ENCODE results near the gene P2RX1.

Gene P2RX1

GRCh38 chr17:3917391-3917931 lies 1.2 kb upstream of the P2RX1 start:
- Histone ChIP-seq H3K27ac (ENCODE audit: low read depth, low read length, poor library complexity, severe bottlenecking) (no peak overlapping the region), H4K20me1 (ENCODE audit: insufficient read depth, low read length) (no peaks in the 10 kb centered on the region)

GRCh38 chr17:3916825-3917224 lies 560 bp upstream of the P2RX1 start:
- Histone ChIP-seq H3K27ac (ENCODE audit: low read depth, low read length, poor library complexity, severe bottlenecking) (no peak overlapping the region), H3K9me3 (ENCODE audit: low read length) (no peaks in the 10 kb centered on the region), H3K79me2 (ENCODE audit: insufficient read depth, low read length) (no peaks in the 10 kb centered on the region), H3K9ac (ENCODE audit: low read length) (no peak overlapping the region), H2AFZ (ENCODE audit: low read length) (no peak overlapping the region), H3K4me1 (ENCODE audit: insufficient read depth, low read length, severe bottlenecking) (peaks cover 25% of the 10 kb centered on the region), H3K4me3 (ENCODE audit: low read depth, low read length, poor library complexity, severe bottlenecking) (no peak overlapping the region), H3K4me2 (ENCODE audit: low read length) (no peak overlapping the region), H3K27me3 (ENCODE audit: insufficient read depth, low read length) (peaks cover 6% of the 10 kb centered on the region; the same call in 1 of the 2 replicates), H3F3A (ENCODE audit: insufficient read depth, low read length) (no peaks in the 10 kb centered on the region), H3K36me3 (ENCODE audit: insufficient read depth, low read length) (no peaks in the 10 kb centered on the region), H4K20me1 (ENCODE audit: insufficient read depth, low read length) (no peaks in the 10 kb centered on the region), H3K9me2 (ENCODE audit: low read depth, low read length) (no peaks in the 10 kb centered on the region)
- no peak for TF ChIP-seq EZH2 (IDR thresholded peaks at IDR 0.05; ENCODE audit: borderline replicate concordance, low read length)
- no peak for TF ChIP-seq CTCF (IDR thresholded peaks at IDR 0.05; ENCODE audit: low read length)

More at GRCh38 chr17:3917391-3917931, 1.2 kb upstream of the P2RX1 start:
- H3K9me3 ChIP-seq (ENCODE audit: low read length): no peaks in the 10 kb centered on the region
- H3K9ac ChIP-seq (ENCODE audit: low read length): no peak overlapping the region
- H3K4me3 ChIP-seq (ENCODE audit: low read depth, low read length, poor library complexity, severe bottlenecking): no peak overlapping the region
- no peaks in the 10 kb centered on the region for H3K79me2 ChIP-seq (ENCODE audit: insufficient read depth, low read length)
- H3K4me1 ChIP-seq (ENCODE audit: insufficient read depth, low read length, severe bottlenecking): peaks cover 25% of the 10 kb centered on the region
- H3K27me3 ChIP-seq (ENCODE audit: insufficient read depth, low read length): peaks cover 6% of the 10 kb centered on the region; the same call in 1 of the 2 replicates
- H2AFZ ChIP-seq (ENCODE audit: low read length): no peak overlapping the region
- TF ChIP-seq EZH2 (IDR thresholded peaks at IDR 0.05; ENCODE audit: borderline replicate concordance, low read length): no peak
- no peak for TF ChIP-seq CTCF (IDR thresholded peaks at IDR 0.05; ENCODE audit: low read length)
- H3K36me3 ChIP-seq (ENCODE audit: insufficient read depth, low read length): no peaks in the 10 kb centered on the region
- no peaks in the 10 kb centered on the region for H3K9me2 ChIP-seq (ENCODE audit: low read depth, low read length)
- H3K4me2 ChIP-seq (ENCODE audit: low read length): no peak overlapping the region
- H3F3A ChIP-seq (ENCODE audit: insufficient read depth, low read length): no peaks in the 10 kb centered on the region

- Histone ChIP-seq H3K4me1 (ENCODE audit: insufficient read depth, low read length, severe bottlenecking) (peaks cover 37% of the 10 kb centered on the region), H4K20me1 (ENCODE audit: insufficient read depth, low read length) (no peaks in the 10 kb centered on the region), H3K79me2 (ENCODE audit: insufficient read depth, low read length) (no peaks in the 10 kb centered on the region), H3K27ac (ENCODE audit: low read depth, low read length, poor library complexity, severe bottlenecking) (no peak overlapping the region), H3K27me3 (ENCODE audit: insufficient read depth, low read length) (0 out of 2 replicates have a peak, but pooled peaks cover 6% of the 10 kb centered on the region), H3K9me2 (ENCODE audit: low read depth, low read length) (no peaks in the 10 kb centered on the region), H3K36me3 (ENCODE audit: insufficient read depth, low read length) (no peaks in the 10 kb centered on the region), H3K9ac (ENCODE audit: low read length) (no peak overlapping the region), H3K9me3 (ENCODE audit: low read length) (no peaks in the 10 kb centered on the region), H3F3A (ENCODE audit: insufficient read depth, low read length) (no peaks in the 10 kb centered on the region), H3K4me2 (ENCODE audit: low read length) (no peak overlapping the region), H2AFZ (ENCODE audit: low read length) (no peak overlapping the region), H3K4me3 (ENCODE audit: low read depth, low read length, poor library complexity, severe bottlenecking) (no peak overlapping the region)
- no peak for TF ChIP-seq CTCF (IDR thresholded peaks at IDR 0.05; ENCODE audit: low read length)
- no peak for TF ChIP-seq EZH2 (IDR thresholded peaks at IDR 0.05; ENCODE audit: borderline replicate concordance, low read length)
These were observed 677 bp downstream of the P2RX1 start for GRCh38 chr17:3915581-3915994.
